Left lobe of liver (tissue), 2 donors: Measurements from ENCODE around the gene LRMDA. TPM values are rescaled to one million over a fixed set of nuclear protein-coding genes. Genes with fewer than 3 reads are reported as not detected.
"Not testable (repeated sequence)": the region's sequence is repeated elsewhere in the genome, so short reads cannot be mapped to it uniquely, and the experiment has no call there.

ENCODE experiments used
- ATAC-seq: fragments of 200-7000 bp; cut with Tn5 transposase; one replicate; pipeline ENCODE4 v1.9.1; 2020; ENCODE audit warnings: mild to moderate bottlenecking, moderate library complexity
- DNase-seq: peaks from one replicate; pipeline ENCODE4 v3.0.0-alpha.2; 2020; ENCODE audit warnings: low spot score
- total RNA-seq: library from RNA; stranded (reverse); gene quantifications from one replicate; pipeline ENCODE4 v1.2.1, GENCODE V29; 2021
- donor health status: DM: no; HTN: no; CAD: no; lungs with moderate emphysema.
- donor health status: DM: no; HTN: yes; CAD: no.

Gene LRMDA
- total RNA-seq, 1 donor from 2014 or later: 9.1 TPM

- DNase-seq (no peak), ATAC-seq (no peak)
Observed at GRCh38 chr10:76050291-76050625, 618.8 kb downstream of the LRMDA start.

- peak; percentile 73 for DNase-seq
- ATAC-seq: peak; percentile 91
Observed at GRCh38 chr10:76051007-76051936, 619.8 kb downstream of the LRMDA start.

GRCh38 chr10:76052682-76053503 lies 621.5 kb downstream of the LRMDA start:
- DNase-seq: no peak

GRCh38 chr10:76055466-76055865 lies 624.0 kb downstream of the LRMDA start:
- DNase-seq: no peak
- ATAC-seq: no peak

More at GRCh38 chr10:76052682-76053503, 621.5 kb downstream of the LRMDA start:
- ATAC-seq: no peak

GRCh38 chr10:76055963-76056362 lies 624.5 kb downstream of the LRMDA start:
- no peak for DNase-seq
- no peak for ATAC-seq

- DNase-seq, ATAC-seq: not testable (repeated sequence)
Observed at GRCh38 chr10:76060993-76061392, 629.6 kb downstream of the LRMDA start.

GRCh38 chr10:76066457-76066856 lies 635.0 kb downstream of the LRMDA start:
- DNase-seq (no peak), ATAC-seq (no peak)

GRCh38 chr10:76067447-76067846 lies 636.0 kb downstream of the LRMDA start:
- ATAC-seq (no peak), DNase-seq (no peak)

GRCh38 chr10:76068856-76069255 lies 637.4 kb downstream of the LRMDA start:
- DNase-seq: no peak
- ATAC-seq: no peak

- no peak for DNase-seq
- no peak for ATAC-seq
Observed at GRCh38 chr10:76070916-76071315, 639.5 kb downstream of the LRMDA start.

- no peak for ATAC-seq
- DNase-seq: no peak
Observed at GRCh38 chr10:76071653-76072365, 640.4 kb downstream of the LRMDA start.

- no peak for DNase-seq
- no peak for ATAC-seq
Observed at GRCh38 chr10:76072384-76072783, 641.0 kb downstream of the LRMDA start.

- DNase-seq (no peak), ATAC-seq (no peak)
Observed at GRCh38 chr10:76073524-76073923, 642.1 kb downstream of the LRMDA start.

- DNase-seq (no peak), ATAC-seq (no peak)
Observed at GRCh38 chr10:76074659-76075058, 643.2 kb downstream of the LRMDA start.

- DNase-seq: no peak
- ATAC-seq: no peak
Observed at GRCh38 chr10:76080451-76080850, 649.0 kb downstream of the LRMDA start.

- no peak for ATAC-seq
- no peak for DNase-seq
Observed at GRCh38 chr10:76080991-76081390, 649.6 kb downstream of the LRMDA start.

- DNase-seq (no peak), ATAC-seq (no peak)
Observed at GRCh38 chr10:76082232-76082631, 650.8 kb downstream of the LRMDA start.

GRCh38 chr10:76082956-76083355 lies 651.5 kb downstream of the LRMDA start:
- DNase-seq: no peak
- no peak for ATAC-seq

- ATAC-seq: no peak
- DNase-seq: no peak
Observed at GRCh38 chr10:76085002-76085816, 653.8 kb downstream of the LRMDA start.

GRCh38 chr10:76085817-76086167 lies 654.4 kb downstream of the LRMDA start:
- no peak for DNase-seq
- ATAC-seq: no peak
